ENCODE results near the gene HAUS1.
A peak's percentile ranks its signal among the peaks of the same experiment; 100 is the strongest.
"Not testable (repeated sequence)": the region's sequence is repeated elsewhere in the genome, so short reads cannot be mapped to it uniquely, and the experiment has no call there.

HAUS1 gene

DNA sequence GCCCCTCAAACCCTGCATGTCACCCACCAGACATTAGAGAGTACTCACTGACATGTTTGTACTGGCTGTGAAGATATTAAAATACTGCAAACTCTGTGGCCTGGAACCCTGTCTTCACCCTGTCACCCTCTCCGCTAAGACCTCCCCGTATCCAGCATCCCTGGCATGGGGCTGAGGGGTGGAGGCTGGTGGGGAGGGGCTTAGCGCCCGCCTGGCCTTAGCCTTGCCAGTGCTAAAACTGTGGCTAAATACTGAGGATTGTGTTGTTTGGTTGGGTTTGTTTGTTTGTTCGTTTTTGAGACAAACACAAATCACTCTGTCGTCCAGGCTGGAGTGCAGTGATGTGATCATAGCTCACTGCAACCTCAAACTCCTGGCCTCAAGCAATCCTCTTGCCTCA lies 34.0 kb upstream of the HAUS1 start:
- Histone ChIP-seq H3K27me3 (ENCODE audit: control insufficient read depth, insufficient read depth, low read length) (peaks cover 29% of the 10 kb centered on the region), H3K4me3 (ENCODE audit: low read depth, low read length) (no peak overlapping the region)

GRCh38 chr18:46070815-46071652 lies 33.2 kb upstream of the HAUS1 start:
- Histone ChIP-seq H3K4me3 (ENCODE audit: low read depth, low read length) (peak overlapping the region; percentile 90), H3K9me3 (ENCODE audit: control insufficient read depth, insufficient read depth, low read depth, low read length) (no peaks in the 10 kb centered on the region), H3K27ac (ENCODE audit: low read depth, low read length) (no peak overlapping the region), H3K4me1 (ENCODE audit: control insufficient read depth, insufficient read depth, low read length) (peaks cover 7% of the 10 kb centered on the region; the same call in 1 of the 2 replicates), H3K27me3 (ENCODE audit: control insufficient read depth, insufficient read depth, low read length) (peaks cover 29% of the 10 kb centered on the region), H3K9ac (ENCODE audit: low read length) (peak overlapping the region; percentile 81), H3K36me3 (ENCODE audit: control insufficient read depth, insufficient read depth, low read length) (no peaks in the 10 kb centered on the region)

More for the DNA sequence above, 34.0 kb upstream of the HAUS1 start:
- Histone ChIP-seq H3K9me3 (ENCODE audit: control insufficient read depth, insufficient read depth, low read depth, low read length) (no peaks in the 10 kb centered on the region), H3K36me3 (ENCODE audit: control insufficient read depth, insufficient read depth, low read length) (no peaks in the 10 kb centered on the region), H3K27ac (ENCODE audit: low read depth, low read length) (no peak overlapping the region), H3K4me1 (ENCODE audit: control insufficient read depth, insufficient read depth, low read length) (peaks cover 7% of the 10 kb centered on the region; the same call in 1 of the 2 replicates), H3K9ac (ENCODE audit: low read length) (no peak overlapping the region)

- no peak within 1 kb of the TSS for H3K27ac ChIP-seq (ENCODE audit: low read depth, low read length)
- no peaks in the 10 kb centered on the region for H3K9me3 ChIP-seq (ENCODE audit: control insufficient read depth, insufficient read depth, low read depth, low read length)
These were observed 32.4 kb upstream of the HAUS1 start, which contains the start of gene PSTPIP2 for GRCh38 chr18:46071653-46072375. Gene PSTPIP2, minus strand, starts transcription at chr18:46072260. Its CDS starts 72 bp downstream, at chr18:46072188.

GRCh38 chr18:46072376-46072867 lies 31.8 kb upstream of the HAUS1 start:
- H3K9ac ChIP-seq (ENCODE audit: low read length) = peak overlapping the region; percentile 81
- no peak overlapping the region for H3K27ac ChIP-seq (ENCODE audit: low read depth, low read length)
- H3K4me3 ChIP-seq (ENCODE audit: low read depth, low read length) = peak overlapping the region; percentile 90

More at GRCh38 chr18:46071653-46072375, 32.4 kb upstream of the HAUS1 start, which contains the start of gene PSTPIP2:
- Histone ChIP-seq H3K4me3 (ENCODE audit: low read depth, low read length) (peak within 1 kb of the TSS; percentile 90), H3K36me3 (ENCODE audit: control insufficient read depth, insufficient read depth, low read length) (no peaks in the 10 kb centered on the region), H3K27me3 (ENCODE audit: control insufficient read depth, insufficient read depth, low read length) (peaks cover 29% of the 10 kb centered on the region), H3K9ac (ENCODE audit: low read length) (peak within 1 kb of the TSS; percentile 81), H3K4me1 (ENCODE audit: control insufficient read depth, insufficient read depth, low read length) (peaks cover 7% of the 10 kb centered on the region; the same call in 1 of the 2 replicates)

DNA sequence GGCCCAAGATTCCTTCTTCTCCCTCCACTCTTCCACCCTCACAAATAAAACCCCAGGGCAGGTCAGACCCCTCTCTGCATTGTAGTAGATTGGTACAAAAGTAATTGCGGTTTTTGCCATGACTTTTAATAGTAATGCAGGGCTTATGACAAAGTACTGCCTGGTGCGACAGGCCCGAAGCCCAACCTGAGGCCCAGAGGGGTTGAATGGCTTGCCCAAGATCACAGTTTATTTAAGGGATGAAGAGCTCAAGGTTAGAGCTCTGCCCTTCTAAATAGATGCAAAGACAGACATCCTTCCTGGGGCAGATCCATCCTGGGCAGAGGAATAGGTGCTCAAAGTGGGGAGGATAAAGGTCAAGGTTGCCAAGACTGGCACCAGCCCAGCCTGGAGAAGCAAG lies 31.2 kb upstream of the HAUS1 start:
- Histone ChIP-seq H3K4me3 (ENCODE audit: low read depth, low read length) (no peak overlapping the region), H3K36me3 (ENCODE audit: control insufficient read depth, insufficient read depth, low read length) (no peaks in the 10 kb centered on the region)

More at GRCh38 chr18:46072376-46072867, 31.8 kb upstream of the HAUS1 start:
- H3K36me3 ChIP-seq (ENCODE audit: control insufficient read depth, insufficient read depth, low read length) = no peaks in the 10 kb centered on the region
- peaks cover 7% of the 10 kb centered on the region; the same call in 1 of the 2 replicates for H3K4me1 ChIP-seq (ENCODE audit: control insufficient read depth, insufficient read depth, low read length)
- H3K9me3 ChIP-seq (ENCODE audit: control insufficient read depth, insufficient read depth, low read depth, low read length) = no peaks in the 10 kb centered on the region
- H3K27me3 ChIP-seq (ENCODE audit: control insufficient read depth, insufficient read depth, low read length) = peaks cover 29% of the 10 kb centered on the region

DNA sequence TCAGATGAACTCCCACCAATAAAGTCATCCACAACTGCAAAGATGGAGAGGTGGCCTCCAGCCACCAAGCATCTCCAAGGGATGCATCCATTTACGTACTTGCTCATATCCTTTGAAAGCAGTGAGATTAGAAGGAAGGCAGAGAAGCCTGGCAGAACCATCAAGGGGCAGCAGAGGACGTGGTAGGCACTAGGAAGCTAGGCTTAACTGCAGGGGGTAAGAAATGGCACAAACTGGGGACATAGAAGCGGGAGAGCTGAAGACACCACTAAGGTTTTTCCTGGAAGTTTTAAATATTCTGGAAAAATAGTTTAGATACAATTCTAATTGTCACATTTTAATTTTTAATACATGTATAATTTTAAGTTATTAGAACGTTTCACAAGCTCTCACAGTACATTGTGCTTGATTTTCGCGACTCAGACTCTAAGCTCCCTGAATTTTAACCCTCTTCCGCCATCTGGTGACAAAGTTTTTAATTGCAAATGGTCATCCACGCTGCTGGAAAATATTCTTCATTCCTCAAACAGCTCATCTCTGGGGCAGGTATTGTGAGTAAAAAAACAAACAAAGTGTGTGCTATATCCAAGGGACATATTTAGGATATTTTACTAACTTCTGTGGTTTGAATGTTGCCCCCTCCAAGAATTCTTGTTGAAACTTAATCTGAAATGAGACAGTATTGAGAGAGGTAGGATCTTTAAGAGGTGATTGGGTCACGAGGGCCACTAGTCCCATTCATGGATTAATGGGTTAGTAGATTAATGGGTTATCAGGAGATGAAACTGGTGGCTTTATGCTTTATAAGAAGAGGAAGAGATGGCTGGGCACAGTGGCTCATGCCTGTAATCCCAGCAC lies 30.5 kb upstream of the HAUS1 start:
- Histone ChIP-seq H3K27me3 (ENCODE audit: control insufficient read depth, insufficient read depth, low read length) (peaks cover 29% of the 10 kb centered on the region), H3K27ac (ENCODE audit: low read depth, low read length) (no peak overlapping the region), H3K4me3 (ENCODE audit: low read depth, low read length) (no peak overlapping the region), H3K9ac (ENCODE audit: low read length) (no peak overlapping the region), H3K4me1 (ENCODE audit: control insufficient read depth, insufficient read depth, low read length) (peaks cover 7% of the 10 kb centered on the region; the same call in 1 of the 2 replicates), H3K36me3 (ENCODE audit: control insufficient read depth, insufficient read depth, low read length) (peaks cover 1% of the 10 kb centered on the region; the same call in 1 of the 2 replicates), H3K9me3 (ENCODE audit: control insufficient read depth, insufficient read depth, low read depth, low read length) (no peaks in the 10 kb centered on the region)

More for the DNA sequence above, 31.2 kb upstream of the HAUS1 start:
- no peak overlapping the region for H3K9ac ChIP-seq (ENCODE audit: low read length)
- peaks cover 29% of the 10 kb centered on the region for H3K27me3 ChIP-seq (ENCODE audit: control insufficient read depth, insufficient read depth, low read length)
- H3K4me1 ChIP-seq (ENCODE audit: control insufficient read depth, insufficient read depth, low read length) = peaks cover 7% of the 10 kb centered on the region; the same call in 1 of the 2 replicates
- H3K9me3 ChIP-seq (ENCODE audit: control insufficient read depth, insufficient read depth, low read depth, low read length) = no peaks in the 10 kb centered on the region
- no peak overlapping the region for H3K27ac ChIP-seq (ENCODE audit: low read depth, low read length)

DNA sequence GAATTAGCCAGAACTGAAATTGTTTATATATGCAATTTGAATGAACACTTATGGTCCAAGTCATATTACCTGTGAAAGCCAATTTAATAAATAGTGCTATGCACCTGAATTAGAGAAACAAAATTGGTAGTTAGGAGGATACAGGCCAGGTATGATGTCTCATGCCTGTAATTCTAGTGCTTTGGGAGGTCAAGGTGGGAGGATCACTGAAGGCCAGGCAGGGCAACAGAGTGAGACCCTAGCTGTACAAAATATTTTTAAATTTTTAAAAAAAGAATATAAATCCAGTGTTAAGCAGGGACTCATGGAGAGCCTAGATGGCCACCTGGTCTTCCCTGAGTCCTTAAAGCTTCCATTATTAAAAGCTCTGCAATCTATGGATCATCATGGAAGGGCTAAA lies 24.8 kb upstream of the HAUS1 start:
- Histone ChIP-seq H3K4me1 (ENCODE audit: control insufficient read depth, insufficient read depth, low read length) (no peaks in the 10 kb centered on the region), H3K9ac (ENCODE audit: low read length) (no peak overlapping the region), H3K27me3 (ENCODE audit: control insufficient read depth, insufficient read depth, low read length) (no peaks in the 10 kb centered on the region), H3K9me3 (ENCODE audit: control insufficient read depth, insufficient read depth, low read depth, low read length) (no peaks in the 10 kb centered on the region), H3K36me3 (ENCODE audit: control insufficient read depth, insufficient read depth, low read length) (peaks cover 49% of the 10 kb centered on the region), H3K4me3 (ENCODE audit: low read depth, low read length) (no peak overlapping the region), H3K27ac (ENCODE audit: low read depth, low read length) (no peak overlapping the region)

DNA sequence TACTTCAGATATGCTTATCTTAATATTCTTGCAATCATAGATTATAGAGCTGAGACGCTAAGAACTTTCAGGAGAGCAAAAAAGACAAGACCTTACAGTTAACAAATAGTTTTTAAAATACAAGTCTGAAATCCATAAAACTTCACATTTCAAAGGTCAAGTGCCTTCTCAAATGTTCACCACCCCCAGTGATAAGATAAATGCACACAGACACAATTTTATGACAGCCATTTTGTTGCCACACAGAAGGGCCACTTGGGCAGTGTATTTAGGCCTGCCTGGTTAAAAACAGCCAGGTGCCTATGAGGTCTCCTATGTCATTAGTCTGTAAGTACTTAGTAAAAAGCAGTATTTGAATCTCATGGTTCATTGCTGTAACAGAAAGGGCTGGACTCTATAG lies 24.0 kb upstream of the HAUS1 start:
- Histone ChIP-seq H3K4me1 (ENCODE audit: control insufficient read depth, insufficient read depth, low read length) (no peaks in the 10 kb centered on the region), H3K9me3 (ENCODE audit: control insufficient read depth, insufficient read depth, low read depth, low read length) (no peaks in the 10 kb centered on the region), H3K27me3 (ENCODE audit: control insufficient read depth, insufficient read depth, low read length) (no peaks in the 10 kb centered on the region), H3K4me3 (ENCODE audit: low read depth, low read length) (no peak overlapping the region), H3K9ac (ENCODE audit: low read length) (no peak overlapping the region), H3K36me3 (ENCODE audit: control insufficient read depth, insufficient read depth, low read length) (peaks cover 57% of the 10 kb centered on the region), H3K27ac (ENCODE audit: low read depth, low read length) (no peak overlapping the region)

GRCh38 chr18:46084431-46084830 lies 19.8 kb upstream of the HAUS1 start:
- no peaks in the 10 kb centered on the region for H3K27me3 ChIP-seq (ENCODE audit: control insufficient read depth, insufficient read depth, low read length)
- H3K9me3 ChIP-seq (ENCODE audit: control insufficient read depth, insufficient read depth, low read depth, low read length) = no peaks in the 10 kb centered on the region
- H3K9ac ChIP-seq (ENCODE audit: low read length) = no peak overlapping the region
- H3K4me3 ChIP-seq (ENCODE audit: low read depth, low read length) = no peak overlapping the region
- H3K36me3 ChIP-seq (ENCODE audit: control insufficient read depth, insufficient read depth, low read length) = peaks cover 92% of the 10 kb centered on the region
- H3K27ac ChIP-seq (ENCODE audit: low read depth, low read length) = no peak overlapping the region
- no peaks in the 10 kb centered on the region; the same call in 1 of the 2 replicates for H3K4me1 ChIP-seq (ENCODE audit: control insufficient read depth, insufficient read depth, low read length)

- H3K4me3 ChIP-seq (ENCODE audit: low read depth, low read length) = not testable (repeated sequence)
These were observed 15.7 kb upstream of the HAUS1 start for GRCh38 chr18:46088501-46088900.

More at GRCh38 chr18:46088501-46088900, 15.7 kb upstream of the HAUS1 start:
- H3K4me1 ChIP-seq (ENCODE audit: control insufficient read depth, insufficient read depth, low read length); H3K27me3 ChIP-seq (ENCODE audit: control insufficient read depth, insufficient read depth, low read length); H3K9ac ChIP-seq (ENCODE audit: low read length); H3K9me3 ChIP-seq (ENCODE audit: control insufficient read depth, insufficient read depth, low read depth, low read length); H3K27ac ChIP-seq (ENCODE audit: low read depth, low read length): not testable (repeated sequence)
- peaks cover 99% of the 10 kb centered on the region for H3K36me3 ChIP-seq (ENCODE audit: control insufficient read depth, insufficient read depth, low read length)
